GM12878 (cell line): ENCODE data around the gene MSH6. TPM values are rescaled to one million over a fixed set of nuclear protein-coding genes. Genes with fewer than 3 reads are reported as not detected.

Experiments
- ATAC-seq: fragments of 200-7000 bp; cut with Tn5 transposase; 3 replicates; pipeline ENCODE4 v1.9.1; 2020; ENCODE audit warnings: mild to moderate bottlenecking, moderate library complexity
- BruUV-seq: library from RNA; stranded (reverse); fragments of 400-500 nt; replicated peaks from 2 replicates; lab custom pipeline; 2021; lab: Mats Ljungman, UMichigan
- CTCF ChIA-PET: fragments of 300-600 bp; sonication (Branson Sonifier 250); formaldehyde crosslinking; extraction: SDS; loops from one replicate; lab custom pipeline; 2021; ENCODE audit warnings: inconsistent platforms; lab: Yijun Ruan, JAX
- POLR2A ChIA-PET: fragments of 350-600 bp; formaldehyde crosslinking; extraction: SDS; loops from one replicate; lab custom pipeline; 2021; ENCODE audit warnings: inconsistent platforms; lab: Charles Lee
- RAD21 ChIA-PET: fragments of 300-600 bp; sonication (Branson Sonifier 250); formaldehyde crosslinking; loops from one replicate; lab custom pipeline; 2023; ENCODE audit warnings: antibody characterized with exemption; ENCODE audit not compliant: unreplicated experiment; lab: Charles Lee
- SMC1A ChIA-PET: fragments of 300-600 bp; sonication (Branson Sonifier 250); formaldehyde crosslinking; loops from one replicate; lab custom pipeline; 2023; ENCODE audit not compliant: unreplicated experiment, uncharacterized antibody; lab: Charles Lee
- DNase-seq: peaks from one replicate; pipeline ENCODE4 v3.0.0-alpha.2; 2011; ENCODE audit warnings: low read depth, low spot score
- FAIRE-seq: peaks from 3 replicates; lab custom pipeline; 2011; peaks lifted over from hg19 to GRCh38; lab: Jason Lieb, UNC
- H2AFZ ChIP-seq: 2 replicates; pipeline ENCODE4 v1.6.0; 2011; ENCODE audit warnings: low read depth, low read length, control low read depth; ENCODE audit not compliant: control insufficient read depth
- H3K27ac ChIP-seq: 2 replicates; pipeline ENCODE4 v1.5.1; 2011; ENCODE audit warnings: control low read depth; ENCODE audit not compliant: control insufficient read depth, insufficient read depth
- H3K27me3 ChIP-seq, 2 experiments: replicated peaks in 1 of 2; 2 replicates each; pipeline versions ENCODE4 v1.6.0 to v1.6.1; 2011; ENCODE audit warnings: low read length in 1 of 2; ENCODE audit not compliant: control insufficient read depth in 2 of 2, insufficient read depth in 2 of 2
- H3K36me3 ChIP-seq, 2 experiments: 2 replicates each; pipeline ENCODE4 v1.5.1; 2011; ENCODE audit warnings: low read length in 1 of 2; ENCODE audit not compliant: control insufficient read depth in 2 of 2, insufficient read depth in 2 of 2
- H3K4me1 ChIP-seq: 2 replicates; pipeline ENCODE4 v1.6.1; 2011; ENCODE audit warnings: mild to moderate bottlenecking, low read length, moderate library complexity, mixed read lengths; ENCODE audit not compliant: control insufficient read depth, insufficient read depth
- H3K4me2 ChIP-seq: 2 replicates; pipeline ENCODE4 v1.6.0; 2011; ENCODE audit warnings: control low read depth; ENCODE audit not compliant: control insufficient read depth, insufficient read depth
- H3K4me3 ChIP-seq: fragments of 200-600 bp; sonication (generic); 2 replicates; pipeline ENCODE4 v1.5.1; 2016
- H3K79me2 ChIP-seq: 2 replicates; pipeline ENCODE4 v1.6.0; 2011; ENCODE audit warnings: low read length; ENCODE audit not compliant: control insufficient read depth, insufficient read depth
- H3K9ac ChIP-seq: 2 replicates; pipeline ENCODE4 v1.8.0; 2011; ENCODE audit warnings: low read length, control low read depth, mixed read lengths; ENCODE audit not compliant: control insufficient read depth, insufficient read depth
- H3K9me3 ChIP-seq: replicated peaks from 3 replicates; pipeline ENCODE4 v1.5.1; 2011; ENCODE audit warnings: mild to moderate bottlenecking, low read length; ENCODE audit not compliant: control insufficient read depth, insufficient read depth
- H4K20me1 ChIP-seq: 2 replicates; pipeline ENCODE4 v1.6.0; 2011; ENCODE audit not compliant: control insufficient read depth, insufficient read depth
- ATF2 ChIP-seq: IDR thresholded peaks from 2 replicates; pipeline ENCODE4 v1.6.1; 2012; ENCODE audit warnings: low read length, inconsistent platforms
- BMI1 ChIP-seq: fragments of 450-650 bp; IDR thresholded peaks from 2 replicates; pipeline ENCODE4 v1.6.1; 2016; ENCODE audit warnings: mild to moderate bottlenecking, moderate library complexity, borderline replicate concordance
- CHD4 ChIP-seq: fragments of 200-600 bp; sonication (generic); IDR thresholded peaks from 2 replicates; pipeline ENCODE4 v1.6.1; 2016; ENCODE audit warnings: mild to moderate bottlenecking
- HCFC1 ChIP-seq: fragments of 150-350 bp; IDR thresholded peaks from 2 replicates; pipeline ENCODE4 v1.6.1; 2014; ENCODE audit warnings: low read length
- IKZF1 ChIP-seq: fragments of 450-650 bp; conservative IDR thresholded peaks from 2 replicates; pipeline ENCODE4 v1.6.1; 2017; ENCODE audit warnings: antibody characterized with exemption, mild to moderate bottlenecking
- JUNB ChIP-seq: IDR thresholded peaks from 2 replicates; pipeline ENCODE4 v1.6.1; 2016; ENCODE audit warnings: antibody characterized with exemption, mild to moderate bottlenecking
- MEF2A ChIP-seq: IDR thresholded peaks from 2 replicates; pipeline ENCODE4 v1.6.1; 2011; ENCODE audit warnings: low read depth, mild to moderate bottlenecking, low read length, moderate library complexity; ENCODE audit not compliant: insufficient read depth
- MTA2 ChIP-seq: fragments of 450-650 bp; IDR thresholded peaks from 2 replicates; pipeline ENCODE4 v1.6.1; 2016; ENCODE audit warnings: low read depth, mild to moderate bottlenecking, moderate library complexity
- MYC ChIP-seq: IDR thresholded peaks from 2 replicates; pipeline ENCODE4 v1.6.1; 2011; ENCODE audit warnings: mild to moderate bottlenecking, low read length, moderate library complexity, inconsistent platforms; ENCODE audit not compliant: insufficient read depth, insufficient replicate concordance, insufficient read length, severe bottlenecking
- POLR2AphosphoS2 ChIP-seq: IDR thresholded peaks from 2 replicates; pipeline ENCODE4 v1.6.1; 2011; ENCODE audit warnings: low read depth, mild to moderate bottlenecking, low read length, improper control_type of control experiment, moderate library complexity
- POU2F2 ChIP-seq: IDR thresholded peaks from 3 replicates; pipeline ENCODE4 v1.6.1; 2011; ENCODE audit warnings: low read depth, mild to moderate bottlenecking, low read length, borderline replicate concordance
- RUNX3 ChIP-seq: IDR thresholded peaks from 2 replicates; pipeline ENCODE4 v1.6.1; 2012; ENCODE audit warnings: low read length, inconsistent platforms
- SRF ChIP-seq, 2 experiments: IDR thresholded peaks; 2 replicates each; pipeline ENCODE4 v1.6.1; 2011; ENCODE audit warnings: low read depth in 2 of 2, low read length in 2 of 2, mild to moderate bottlenecking in 1 of 2, moderate library complexity in 1 of 2
- ZNF24 ChIP-seq: fragments of 450-650 bp; IDR thresholded peaks from 2 replicates; pipeline ENCODE4 v1.6.1; 2017; ENCODE audit warnings: antibody characterized with exemption, mild to moderate bottlenecking
- WGBS: methylation state at CpG from one replicate; pipeline ENCODE4 v1.1.6; 2016; ENCODE audit warnings: low lambda C conversion rate; ENCODE audit not compliant: insufficient replicate concordance, insufficient coverage; ENCODE audit errors: missing lambda C conversion rate; 5-methylcytosine and 5-hydroxymethylcytosine counted together
- in situ Hi-C: fragments of 300-500 bp; cut with MboI; formaldehyde crosslinking; loops from 9 replicates; pipeline ENCODE4 v1.14.3; 2018; ENCODE audit warnings: mixed read lengths
- intact Hi-C: fragments of 100-400 bp; cut with micrococcal nuclease; formaldehyde crosslinking; loops from one replicate; pipeline ENCODE4 v1.14.2; 2022; ENCODE audit not compliant: unreplicated experiment
- polyA plus RNA-seq, 11 experiments: library from polyadenylated mRNA; depleted of rRNA in 4 of 11; unstranded in 6 of 11; stranded (reverse) in 5 of 11; fragments of >200 nt; fragmentation: Nextera tagmentation in 4 of 11; fragmentation: Illumina TruSeq in 1 of 11; extraction: Ambion mirVana in 4 of 11; extraction: Trizol in 1 of 11; gene quantifications; 1 replicate in 1 of 11; 2 replicates in 10 of 11; pipeline versions ENCODE4 v1.2.1 to v1.2.3, GENCODE V29; 2011 to 2016; ENCODE audit warnings: inconsistent platforms in 2 of 11, missing spikeins in 2 of 11, low read depth in 1 of 11
- total RNA-seq, 4 experiments: library from RNA; depleted of rRNA in 3 of 4; stranded (reverse); fragments of >200 nt in 3 of 4; fragmentation: Illumina TruSeq in 1 of 4; extraction: Trizol in 1 of 4; gene quantifications; 2 replicates each; pipeline versions ENCODE4 v1.2.1 to v1.2.3, GENCODE V29; 2013 to 2021
- TF ChIP-seq, protein P1 (sequence below): IDR thresholded peaks from 2 replicates; pipeline ENCODE4 v1.6.1; 2012; ENCODE audit warnings: mild to moderate bottlenecking, low read depth, low read length

MSH6 gene
- total and polyA plus RNA-seq, 10 of the 15 experiments (the other 5 are each of a cell fraction or from before 2014, with no cell fraction given): 12.4 to 108 (median 67.4) TPM

GRCh38 chr2:47737191-47737975 lies 45.6 kb upstream of the MSH6 start:
- no peak for TF ChIP-seq POU2F2
- TF ChIP-seq, protein P1, sequence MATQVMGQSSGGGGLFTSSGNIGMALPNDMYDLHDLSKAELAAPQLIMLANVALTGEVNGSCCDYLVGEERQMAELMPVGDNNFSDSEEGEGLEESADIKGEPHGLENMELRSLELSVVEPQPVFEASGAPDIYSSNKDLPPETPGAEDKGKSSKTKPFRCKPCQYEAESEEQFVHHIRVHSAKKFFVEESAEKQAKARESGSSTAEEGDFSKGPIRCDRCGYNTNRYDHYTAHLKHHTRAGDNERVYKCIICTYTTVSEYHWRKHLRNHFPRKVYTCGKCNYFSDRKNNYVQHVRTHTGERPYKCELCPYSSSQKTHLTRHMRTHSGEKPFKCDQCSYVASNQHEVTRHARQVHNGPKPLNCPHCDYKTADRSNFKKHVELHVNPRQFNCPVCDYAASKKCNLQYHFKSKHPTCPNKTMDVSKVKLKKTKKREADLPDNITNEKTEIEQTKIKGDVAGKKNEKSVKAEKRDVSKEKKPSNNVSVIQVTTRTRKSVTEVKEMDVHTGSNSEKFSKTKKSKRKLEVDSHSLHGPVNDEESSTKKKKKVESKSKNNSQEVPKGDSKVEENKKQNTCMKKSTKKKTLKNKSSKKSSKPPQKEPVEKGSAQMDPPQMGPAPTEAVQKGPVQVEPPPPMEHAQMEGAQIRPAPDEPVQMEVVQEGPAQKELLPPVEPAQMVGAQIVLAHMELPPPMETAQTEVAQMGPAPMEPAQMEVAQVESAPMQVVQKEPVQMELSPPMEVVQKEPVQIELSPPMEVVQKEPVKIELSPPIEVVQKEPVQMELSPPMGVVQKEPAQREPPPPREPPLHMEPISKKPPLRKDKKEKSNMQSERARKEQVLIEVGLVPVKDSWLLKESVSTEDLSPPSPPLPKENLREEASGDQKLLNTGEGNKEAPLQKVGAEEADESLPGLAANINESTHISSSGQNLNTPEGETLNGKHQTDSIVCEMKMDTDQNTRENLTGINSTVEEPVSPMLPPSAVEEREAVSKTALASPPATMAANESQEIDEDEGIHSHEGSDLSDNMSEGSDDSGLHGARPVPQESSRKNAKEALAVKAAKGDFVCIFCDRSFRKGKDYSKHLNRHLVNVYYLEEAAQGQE: no peak
- TF ChIP-seq ATF2: no peak
- TF ChIP-seq RUNX3: no peak
- no peak for TF ChIP-seq IKZF1
- TF ChIP-seq BMI1: no peak
- no peak for TF ChIP-seq HCFC1
- TF ChIP-seq MYC: no peak
- TF ChIP-seq JUNB: no peak
- TF ChIP-seq ZNF24: no peak
- TF ChIP-seq CHD4: no peak
- no peak for TF ChIP-seq MEF2A
- no peak for TF ChIP-seq SRF (IDR thresholded peaks at IDR 0.05; ENCODE audit: low read depth in 2 of 2, low read length in 2 of 2)
- no peak for TF ChIP-seq MTA2
- no peak for TF ChIP-seq POLR2AphosphoS2
- ChIA-PET CTCF (interaction anchor here (0.6 kb wide), 1 partner anchor 12 kb away, joined by 4 read pairs; no protein-coding TSS in a partner anchor), RAD21 (no interaction called here), POLR2A (interaction anchor here (0.7 kb wide), 1 partner anchor 708 kb away, joined by 4 read pairs; no protein-coding TSS in a partner anchor), SMC1A (interaction anchor here (1.0 to 3.0 kb wide), 2 partner anchors 10 to 14 kb away, joined by 3 to 8 read pairs; no protein-coding TSS in a partner anchor)
- H3K9ac ChIP-seq: no peak overlapping the region
- no peak overlapping the region for H3K27ac ChIP-seq
- in situ Hi-C loops: no loop called here
- ATAC-seq (peak; percentile 51), FAIRE-seq (no peak), DNase-seq (no peak)
- intact Hi-C loops: no loop called here
- H3K27me3 ChIP-seq: no peaks in the 10 kb centered on the region
- H2AFZ ChIP-seq: no peak overlapping the region
- H3K9me3 ChIP-seq: no peaks in the 10 kb centered on the region
- no peak overlapping the region for H3K4me3 ChIP-seq
- WGBS: 77% methylated on average over 3 of the region's 3 CpGs
- no peaks in the 10 kb centered on the region for H3K79me2 ChIP-seq
- peaks cover 13% of the 10 kb centered on the region for H3K4me1 ChIP-seq
- no peak overlapping the region for H3K4me2 ChIP-seq
- no TSS peak for BruUV-seq
- no peaks in the 10 kb centered on the region for H3K36me3 ChIP-seq
- no peaks in the 10 kb centered on the region for H4K20me1 ChIP-seq
